HUES6 (cell line): ENCODE data around the gene EED.
"Not testable (repeated sequence)": the region's sequence is repeated elsewhere in the genome, so short reads cannot be mapped to it uniquely, and the experiment has no call there.

Source experiments
- H3K27ac ChIP-seq: 2 replicates; pipeline ENCODE4 v1.7.0; 2013; ENCODE audit warnings: low read depth, mild to moderate bottlenecking, low read length, inconsistent platforms
- H3K27me3 ChIP-seq: 2 replicates; pipeline ENCODE4 v1.6.1; 2013; ENCODE audit warnings: low read length; ENCODE audit not compliant: control insufficient read depth, insufficient read depth
- H3K36me3 ChIP-seq: 2 replicates; pipeline ENCODE4 v1.6.1; 2013; ENCODE audit warnings: low read length; ENCODE audit not compliant: control insufficient read depth, insufficient read depth
- H3K4me1 ChIP-seq: 2 replicates; pipeline ENCODE4 v1.6.1; 2013; ENCODE audit warnings: low read length; ENCODE audit not compliant: control insufficient read depth, insufficient read depth
- H3K4me3 ChIP-seq: 2 replicates; pipeline ENCODE4 v1.5.1; 2013; ENCODE audit warnings: low read depth, low read length
- H3K9ac ChIP-seq: one replicate; pipeline ENCODE4 v1.6.1; 2013; ENCODE audit warnings: mild to moderate bottlenecking, low read length
- H3K9me3 ChIP-seq: 2 replicates; pipeline ENCODE4 v1.6.1; 2013; ENCODE audit warnings: low read depth, low read length; ENCODE audit not compliant: control insufficient read depth, insufficient read depth

The EED gene

GRCh38 chr11:86292912-86293616 is 48.5 kb downstream of the EED start:
- H3K9ac ChIP-seq: no peak overlapping the region
- H3K27me3 ChIP-seq: no peaks in the 10 kb centered on the region
- H3K27ac ChIP-seq: no peak overlapping the region
- H3K4me3 ChIP-seq: no peak overlapping the region
- H3K9me3 ChIP-seq: no peaks in the 10 kb centered on the region
- no peaks in the 10 kb centered on the region for H3K4me1 ChIP-seq
- no peaks in the 10 kb centered on the region for H3K36me3 ChIP-seq

DNA sequence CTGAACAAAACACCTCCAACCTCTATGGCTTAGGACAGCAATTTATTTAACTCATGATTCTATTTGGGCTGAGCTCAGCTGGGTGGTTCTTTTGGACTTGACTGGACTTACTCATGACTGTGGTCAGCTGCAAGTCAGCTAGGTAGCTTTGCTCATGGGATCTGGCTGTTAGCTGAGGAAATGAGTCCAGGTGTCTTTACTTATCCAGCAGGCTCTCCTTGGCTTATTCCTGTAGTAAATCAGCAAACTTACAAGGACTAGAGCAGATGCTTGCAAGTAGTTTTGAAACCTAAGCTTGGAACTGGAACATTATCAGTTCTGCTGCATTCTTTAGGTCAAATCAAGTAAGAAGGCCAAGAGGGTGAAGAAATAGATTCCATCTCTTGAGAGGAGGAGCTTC is 49.5 kb downstream of the EED start:
- no peaks in the 10 kb centered on the region for H3K27me3 ChIP-seq
- H3K9me3 ChIP-seq: no peaks in the 10 kb centered on the region
- no peak overlapping the region for H3K4me3 ChIP-seq
- no peaks in the 10 kb centered on the region for H3K4me1 ChIP-seq
- no peak overlapping the region for H3K27ac ChIP-seq
- no peaks in the 10 kb centered on the region for H3K36me3 ChIP-seq
- no peak overlapping the region for H3K9ac ChIP-seq

- H3K4me1 ChIP-seq: no peaks in the 10 kb centered on the region
- H3K9me3 ChIP-seq: no peaks in the 10 kb centered on the region
- H3K27ac ChIP-seq: no peak overlapping the region
- no peaks in the 10 kb centered on the region for H3K27me3 ChIP-seq
- H3K36me3 ChIP-seq: no peaks in the 10 kb centered on the region
- peak overlapping the region; percentile 89 for H3K4me3 ChIP-seq
- no peak overlapping the region for H3K9ac ChIP-seq
These were observed 57.2 kb downstream of the EED start for GRCh38 chr11:86301742-86302091.

DNA sequence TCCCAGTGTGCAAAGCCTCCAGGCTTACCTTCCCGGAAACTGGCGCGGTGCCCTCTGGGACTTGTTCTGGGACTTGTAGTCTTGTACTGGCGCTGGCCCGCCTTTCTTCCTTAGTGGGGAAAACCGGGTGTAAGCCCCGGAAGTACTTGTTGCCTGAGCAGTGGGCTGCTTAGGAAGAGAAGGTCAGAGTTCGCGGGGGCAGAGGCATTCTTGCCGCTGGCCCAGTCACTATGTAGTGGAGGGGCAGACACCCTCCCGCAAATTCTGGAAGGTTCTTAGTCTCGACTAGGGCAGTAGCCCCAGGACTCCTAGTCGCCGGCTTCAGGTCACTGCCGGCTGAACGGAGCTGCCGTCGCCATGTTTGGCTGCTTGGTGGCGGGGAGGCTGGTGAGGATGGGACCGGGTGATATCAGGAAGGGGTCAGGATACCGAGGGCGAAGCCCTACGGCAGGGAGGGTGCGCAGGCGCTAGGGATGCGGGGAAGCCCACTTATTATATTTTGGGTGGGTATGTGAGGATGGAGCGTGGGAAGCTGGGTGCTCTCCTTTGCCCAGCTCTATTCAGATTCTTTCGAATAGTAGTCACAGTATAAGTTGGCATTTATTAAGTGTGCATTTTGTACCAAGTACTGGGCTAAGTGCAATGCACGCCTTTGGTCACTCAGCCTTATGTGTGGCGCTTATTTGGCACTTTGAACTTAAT is 57.7 kb downstream of the EED start, which contains the start of gene HIKESHI:
Gene HIKESHI, plus strand, starts transcription at position 149 of the 702 bp plus-strand sequence. Its CDS starts 209 bp downstream, at position 358.
- Histone ChIP-seq H3K4me1 (no peaks in the 10 kb centered on the region), H3K27me3 (no peaks in the 10 kb centered on the region), H3K4me3 (peak within 1 kb of the TSS; percentile 89), H3K27ac (peak within 1 kb of the TSS; percentile 79), H3K9me3 (no peaks in the 10 kb centered on the region), H3K9ac (peak within 1 kb of the TSS; percentile 88), H3K36me3 (no peaks in the 10 kb centered on the region)

- Histone ChIP-seq H3K9me3 (no peaks in the 10 kb centered on the region), H3K27me3 (no peaks in the 10 kb centered on the region), H3K4me1 (no peaks in the 10 kb centered on the region), H3K9ac (no peak overlapping the region), H3K4me3 (peak overlapping the region; percentile 89), H3K36me3 (no peaks in the 10 kb centered on the region), H3K27ac (no peak overlapping the region)
These were observed 58.7 kb downstream of the EED start for GRCh38 chr11:86303257-86303656.

- not testable (repeated sequence) for H3K4me3 ChIP-seq, H3K27me3 ChIP-seq, H3K9ac ChIP-seq, H3K36me3 ChIP-seq, H3K27ac ChIP-seq, H3K4me1 ChIP-seq, H3K9me3 ChIP-seq
These were observed 64.2 kb downstream of the EED start for GRCh38 chr11:86308710-86309109.

DNA sequence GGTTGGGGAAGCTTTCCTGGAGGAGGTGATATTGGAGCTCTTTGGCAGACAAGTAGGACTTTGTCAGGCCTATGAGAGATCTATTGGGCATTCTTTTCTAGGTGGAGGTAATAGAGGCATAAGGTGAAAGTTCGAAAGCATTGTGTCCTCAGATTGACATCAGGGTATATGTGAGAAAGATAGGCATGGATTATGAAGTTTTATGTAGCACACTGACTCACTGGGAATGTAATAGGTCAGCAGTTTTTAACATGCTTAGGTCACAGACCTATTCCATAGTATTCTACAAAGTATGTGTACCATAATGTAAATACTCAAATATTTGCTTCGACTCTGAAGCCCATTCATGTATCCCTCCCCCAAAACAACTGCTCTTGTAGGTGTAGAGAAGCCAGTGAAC is 69.2 kb downstream of the EED start:
- Histone ChIP-seq H3K27me3 (no peaks in the 10 kb centered on the region), H3K9ac (no peak overlapping the region), H3K9me3 (no peaks in the 10 kb centered on the region), H3K36me3 (peaks cover 13% of the 10 kb centered on the region), H3K4me1 (no peaks in the 10 kb centered on the region), H3K4me3 (no peak overlapping the region), H3K27ac (no peak overlapping the region)

GRCh38 chr11:86314636-86315035 is 70.1 kb downstream of the EED start:
- Histone ChIP-seq H3K27me3 (no peaks in the 10 kb centered on the region), H3K4me1 (no peaks in the 10 kb centered on the region), H3K4me3 (no peak overlapping the region), H3K36me3 (peaks cover 20% of the 10 kb centered on the region), H3K27ac (no peak overlapping the region), H3K9ac (no peak overlapping the region), H3K9me3 (no peaks in the 10 kb centered on the region)
